ENCODE results near the gene HINFP.

Gene HINFP

DNA sequence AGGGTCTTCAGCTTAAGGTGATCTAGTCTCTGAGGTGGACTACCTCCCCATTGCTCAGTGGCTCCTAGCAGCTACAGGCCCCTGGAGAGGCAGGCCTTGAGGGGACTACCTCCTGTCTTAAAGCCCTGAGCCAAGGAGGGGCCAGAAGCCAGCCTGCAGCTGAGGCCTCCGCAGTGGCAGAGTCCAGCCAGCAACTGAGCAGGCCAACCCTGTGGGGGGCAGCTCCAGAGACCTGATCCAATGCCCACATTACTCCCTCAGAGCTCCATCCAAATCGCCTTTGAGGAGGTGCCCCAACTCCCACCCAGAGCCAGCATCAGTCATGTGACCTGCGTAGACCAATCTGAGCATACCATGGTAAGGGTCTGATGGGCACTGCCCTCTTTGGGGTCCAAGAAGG is 11.5 kb upstream of the HINFP start:
- Histone ChIP-seq H3K27me3 (ENCODE audit: insufficient read depth, poor library complexity, severe bottlenecking) (no peaks in the 10 kb centered on the region), H3K9me3 (ENCODE audit: severe bottlenecking) (no peaks in the 10 kb centered on the region), H3K4me3 (ENCODE audit: severe bottlenecking) (no peak overlapping the region), H3K36me3 (ENCODE audit: low read depth) (no peaks in the 10 kb centered on the region), H3K27ac (ENCODE audit: poor library complexity, severe bottlenecking) (no peak overlapping the region), H3K4me1 (ENCODE audit: insufficient read depth, poor library complexity, severe bottlenecking) (no peaks in the 10 kb centered on the region)
- ATAC-seq (ENCODE audit: low read depth): no peak
- TF ChIP-seq, protein P1, sequence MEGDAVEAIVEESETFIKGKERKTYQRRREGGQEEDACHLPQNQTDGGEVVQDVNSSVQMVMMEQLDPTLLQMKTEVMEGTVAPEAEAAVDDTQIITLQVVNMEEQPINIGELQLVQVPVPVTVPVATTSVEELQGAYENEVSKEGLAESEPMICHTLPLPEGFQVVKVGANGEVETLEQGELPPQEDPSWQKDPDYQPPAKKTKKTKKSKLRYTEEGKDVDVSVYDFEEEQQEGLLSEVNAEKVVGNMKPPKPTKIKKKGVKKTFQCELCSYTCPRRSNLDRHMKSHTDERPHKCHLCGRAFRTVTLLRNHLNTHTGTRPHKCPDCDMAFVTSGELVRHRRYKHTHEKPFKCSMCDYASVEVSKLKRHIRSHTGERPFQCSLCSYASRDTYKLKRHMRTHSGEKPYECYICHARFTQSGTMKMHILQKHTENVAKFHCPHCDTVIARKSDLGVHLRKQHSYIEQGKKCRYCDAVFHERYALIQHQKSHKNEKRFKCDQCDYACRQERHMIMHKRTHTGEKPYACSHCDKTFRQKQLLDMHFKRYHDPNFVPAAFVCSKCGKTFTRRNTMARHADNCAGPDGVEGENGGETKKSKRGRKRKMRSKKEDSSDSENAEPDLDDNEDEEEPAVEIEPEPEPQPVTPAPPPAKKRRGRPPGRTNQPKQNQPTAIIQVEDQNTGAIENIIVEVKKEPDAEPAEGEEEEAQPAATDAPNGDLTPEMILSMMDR (IDR thresholded peaks at IDR 0.05; ENCODE audit: poor library complexity, severe bottlenecking): no peak
- DNase-seq (ENCODE audit: low spot score): no peak

DNA sequence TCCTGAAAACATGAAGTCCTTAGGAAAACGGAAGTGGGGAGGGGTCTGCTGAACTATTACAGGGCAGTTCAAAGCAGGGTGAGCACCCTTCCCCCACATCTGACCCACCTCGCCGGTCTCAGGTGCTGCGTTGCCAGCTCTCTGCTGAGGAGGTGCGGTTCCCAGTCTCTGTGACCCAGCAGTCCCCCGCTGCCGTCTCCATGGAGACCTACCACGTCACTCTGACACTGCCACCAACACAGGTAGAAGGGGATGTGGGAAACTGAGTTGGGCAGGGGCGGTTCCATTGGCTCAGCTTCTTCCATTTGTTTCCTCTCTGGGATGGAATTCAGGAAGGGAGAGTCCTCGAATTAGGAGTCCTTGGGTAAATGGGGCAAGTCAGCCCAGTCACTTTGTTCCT is 10.9 kb upstream of the HINFP start:
- TF ChIP-seq, protein P1 (IDR thresholded peaks at IDR 0.05; ENCODE audit: poor library complexity, severe bottlenecking): no peak
- 0 out of 2 replicates have a peak, but pooled peaks cover 2% of the 10 kb centered on the region for H3K36me3 ChIP-seq (ENCODE audit: low read depth)
- no peak for ATAC-seq (ENCODE audit: low read depth)

DNA sequence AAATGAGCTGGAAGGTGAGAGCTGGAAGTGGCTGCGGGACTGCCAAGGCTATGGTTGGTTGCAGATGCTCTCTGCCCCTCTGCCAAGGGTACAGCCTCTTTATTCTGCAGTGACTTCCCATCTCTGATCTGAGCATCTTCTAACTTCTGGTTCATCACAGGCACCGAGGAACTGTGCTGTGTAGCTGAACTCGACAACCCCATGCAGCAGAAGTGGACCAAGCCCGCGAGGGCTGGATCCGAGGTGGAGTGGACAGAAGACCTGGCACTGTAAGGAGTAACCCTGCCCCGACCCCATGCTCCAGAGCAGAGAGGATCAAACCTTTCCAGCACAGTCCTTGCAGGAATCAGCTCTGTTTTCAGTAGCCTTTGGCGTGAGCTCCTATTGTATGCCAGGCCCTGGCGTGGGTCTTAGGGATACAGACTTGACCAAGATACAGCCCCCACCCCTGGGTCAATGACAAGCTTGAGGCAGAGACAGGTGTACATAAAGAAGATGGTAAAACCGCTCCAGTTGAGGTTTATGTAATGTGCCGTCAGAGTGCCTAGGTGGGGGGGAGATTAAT is 9.9 kb upstream of the HINFP start:
- Histone ChIP-seq H3K27ac (ENCODE audit: poor library complexity, severe bottlenecking) (no peak overlapping the region), H3K36me3 (ENCODE audit: low read depth) (0 out of 2 replicates have a peak, but pooled peaks cover 3% of the 10 kb centered on the region), H3K9me3 (ENCODE audit: severe bottlenecking) (no peaks in the 10 kb centered on the region), H3K4me1 (ENCODE audit: insufficient read depth, poor library complexity, severe bottlenecking) (no peaks in the 10 kb centered on the region), H3K4me3 (ENCODE audit: severe bottlenecking) (no peak overlapping the region), H3K27me3 (ENCODE audit: insufficient read depth, poor library complexity, severe bottlenecking) (no peaks in the 10 kb centered on the region)
- no peak for ATAC-seq (ENCODE audit: low read depth)
- TF ChIP-seq, protein P1 (IDR thresholded peaks at IDR 0.05; ENCODE audit: poor library complexity, severe bottlenecking): no peak
- DNase-seq (ENCODE audit: low spot score): no peak

More for the DNA sequence above, 10.9 kb upstream of the HINFP start:
- Histone ChIP-seq H3K4me1 (ENCODE audit: insufficient read depth, poor library complexity, severe bottlenecking) (no peaks in the 10 kb centered on the region), H3K4me3 (ENCODE audit: severe bottlenecking) (no peak overlapping the region), H3K27ac (ENCODE audit: poor library complexity, severe bottlenecking) (no peak overlapping the region), H3K27me3 (ENCODE audit: insufficient read depth, poor library complexity, severe bottlenecking) (no peaks in the 10 kb centered on the region), H3K9me3 (ENCODE audit: severe bottlenecking) (no peaks in the 10 kb centered on the region)
- no peak for DNase-seq (ENCODE audit: low spot score)

DNA sequence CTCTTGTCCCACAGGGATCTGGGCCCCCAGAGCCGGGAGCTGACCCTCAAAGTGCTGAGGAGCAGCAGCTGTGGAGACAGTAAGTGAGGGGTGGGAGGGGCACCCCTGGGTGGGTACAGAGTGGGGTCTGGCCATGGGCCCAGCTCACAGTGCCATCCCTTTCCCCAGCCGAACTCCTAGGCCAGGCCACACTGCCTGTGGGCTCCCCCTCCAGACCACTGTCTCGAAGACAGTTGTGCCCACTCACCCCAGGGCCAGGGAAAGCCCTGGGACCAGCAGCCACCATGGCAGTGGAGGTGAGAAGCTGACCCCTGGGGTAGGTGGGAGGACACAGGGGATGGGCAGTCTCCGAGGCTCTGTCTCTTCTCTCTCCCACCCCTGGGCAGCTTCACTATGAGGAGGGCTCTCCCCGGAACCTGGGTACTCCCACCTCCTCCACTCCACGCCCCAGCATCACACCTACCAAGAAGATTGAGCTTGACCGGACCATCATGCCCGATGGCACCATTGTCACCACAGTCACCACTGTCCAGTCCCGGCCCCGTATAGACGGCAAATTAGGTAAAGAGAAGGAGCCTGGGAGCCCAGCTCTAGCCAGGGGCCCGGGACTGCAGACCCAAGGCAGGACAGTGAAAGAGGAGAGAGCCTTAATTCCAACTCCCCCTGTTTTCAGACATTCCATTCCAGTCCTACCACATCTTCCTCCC is 8.9 kb upstream of the HINFP start:
- no peaks in the 10 kb centered on the region for H3K9me3 ChIP-seq (ENCODE audit: severe bottlenecking)
- DNase-seq (ENCODE audit: low spot score): no peak

More for the DNA sequence above, 8.9 kb upstream of the HINFP start:
- H3K27me3 ChIP-seq (ENCODE audit: insufficient read depth, poor library complexity, severe bottlenecking): no peaks in the 10 kb centered on the region
- no peak overlapping the region for H3K27ac ChIP-seq (ENCODE audit: poor library complexity, severe bottlenecking)
- no peaks in the 10 kb centered on the region for H3K4me1 ChIP-seq (ENCODE audit: insufficient read depth, poor library complexity, severe bottlenecking)
- H3K36me3 ChIP-seq (ENCODE audit: low read depth): 0 out of 2 replicates have a peak, but pooled peaks cover 3% of the 10 kb centered on the region
- no peak for ATAC-seq (ENCODE audit: low read depth)
- TF ChIP-seq, protein P1 (IDR thresholded peaks at IDR 0.05; ENCODE audit: poor library complexity, severe bottlenecking): no peak
- no peak overlapping the region for H3K4me3 ChIP-seq (ENCODE audit: severe bottlenecking)
